Measurements from ENCODE around the gene ERVH48-1. TPM values are rescaled to one million over a fixed set of nuclear protein-coding genes. Genes with fewer than 3 reads are reported as not detected.
"Not testable (repeated sequence)": the region's sequence is repeated elsewhere in the genome, so short reads cannot be mapped to it uniquely, and the experiment has no call there.

Gene ERVH48-1
- total RNA-seq, 1 donor from 2014 or later: not detected

- DNase-seq (ENCODE audit: low read depth in 2 of 2): not testable (repeated sequence)
These were observed 16.9 kb downstream of the ERVH48-1 start for GRCh38 chr21:42908484-42908883.

DNA sequence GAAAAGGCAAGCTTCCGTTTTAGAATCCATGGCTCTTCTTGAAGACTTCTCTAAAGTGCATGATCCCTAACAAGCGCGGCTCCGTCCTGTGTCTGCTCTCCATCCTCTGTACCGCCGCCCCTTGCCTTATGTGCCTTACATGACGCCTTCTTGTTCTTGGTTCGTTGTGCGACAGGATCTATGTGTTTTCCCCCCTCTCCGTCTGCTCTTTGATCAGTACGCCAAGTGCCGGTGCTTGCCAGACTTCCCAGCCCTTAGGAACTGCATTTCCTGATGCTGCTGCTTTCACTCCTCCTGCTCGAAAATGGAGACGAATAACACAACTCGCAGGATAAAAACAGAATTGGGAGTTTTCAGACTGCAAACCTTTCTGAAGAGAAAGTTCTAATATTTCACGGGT lies 19.2 kb downstream of the ERVH48-1 start:
- DNase-seq (ENCODE audit: low read depth in 2 of 2): no peak

DNA sequence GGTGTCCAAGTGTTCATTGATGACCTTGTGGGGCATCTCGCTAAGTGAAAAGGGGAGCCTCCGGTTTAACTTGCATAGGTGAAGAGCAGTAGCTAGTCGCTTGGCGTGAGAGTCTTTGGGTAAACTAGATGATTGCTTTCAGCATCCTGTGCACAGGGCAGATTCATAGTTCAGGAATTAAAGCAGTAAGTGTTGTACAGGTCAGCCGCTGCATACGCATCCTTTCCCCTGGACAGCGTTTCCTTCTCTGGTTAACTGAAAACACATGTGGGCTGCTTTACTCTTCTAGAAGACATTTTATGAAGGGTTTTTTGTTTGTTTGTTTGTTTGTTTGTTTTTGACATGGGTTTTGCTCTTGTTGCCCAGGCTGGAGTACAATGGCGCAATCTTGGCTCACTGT lies 20.2 kb downstream of the ERVH48-1 start:
- no peak for DNase-seq (ENCODE audit: low read depth in 2 of 2)

GRCh38 chr21:42903817-42904216 lies 21.6 kb downstream of the ERVH48-1 start:
- DNase-seq (ENCODE audit: low read depth in 2 of 2): no peak

DNA sequence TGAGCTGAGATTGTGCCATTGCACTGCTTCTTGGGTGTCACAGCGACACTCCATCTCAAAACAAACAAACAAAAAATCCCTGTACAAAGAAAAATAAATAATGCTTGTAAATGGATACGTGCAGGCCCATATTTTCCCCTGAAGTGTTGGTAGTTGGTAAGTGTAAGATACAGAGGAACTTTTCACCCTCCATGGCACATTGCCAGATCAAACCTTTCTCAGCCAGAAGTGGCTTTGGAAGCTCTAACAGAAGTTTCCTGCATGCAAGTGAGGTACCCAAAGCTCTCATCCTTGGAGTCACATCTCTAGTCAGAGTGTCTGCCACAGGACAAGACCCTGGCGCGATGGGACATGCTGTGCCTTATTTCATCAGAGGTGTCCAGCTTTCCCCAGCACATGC lies 25.0 kb downstream of the ERVH48-1 start:
- no peak for DNase-seq (ENCODE audit: low read depth in 2 of 2)

DNA sequence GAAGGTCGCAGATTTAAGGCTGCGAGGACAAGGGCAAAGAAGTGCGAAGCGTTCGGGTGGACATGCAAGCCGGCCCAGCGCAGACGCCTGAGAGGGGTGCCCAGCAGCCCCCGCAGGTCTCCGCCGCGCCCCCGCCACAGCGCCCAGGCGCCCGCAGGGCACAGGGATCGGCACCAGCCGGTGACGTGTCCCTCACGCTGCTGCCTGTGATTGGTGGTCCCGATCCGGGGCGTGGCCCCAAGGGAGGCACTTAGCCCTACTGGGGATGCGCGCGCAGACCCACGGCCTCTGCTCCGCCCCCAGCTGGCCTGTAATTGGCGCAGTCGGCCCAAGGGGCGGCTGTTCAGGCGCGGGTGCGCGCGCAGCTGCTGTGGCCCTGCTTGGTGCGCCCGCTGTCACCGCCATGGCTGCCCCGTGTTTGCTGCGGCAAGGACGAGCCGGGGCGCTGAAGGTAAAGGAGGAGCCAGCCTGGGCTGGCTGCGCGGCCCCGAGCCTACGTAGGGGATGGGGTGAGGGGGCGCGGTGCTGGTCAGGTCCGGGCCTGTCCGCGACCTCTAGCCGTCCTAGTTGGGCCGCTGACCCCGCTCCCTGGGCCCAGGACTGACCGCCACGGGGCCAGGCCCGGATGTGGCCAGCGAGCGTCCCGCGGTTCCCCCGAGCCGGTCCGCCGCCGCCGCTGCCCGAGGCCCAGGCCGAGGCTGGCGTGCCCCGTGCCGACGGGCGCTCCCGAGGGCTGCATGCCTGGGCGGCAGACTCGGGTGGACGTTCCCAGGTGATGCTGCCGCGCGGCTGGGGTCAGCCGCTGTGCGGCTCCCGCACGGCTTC lies 32.3 kb downstream of the ERVH48-1 start, which contains the start of gene NDUFV3:
Gene NDUFV3, plus strand, starts transcription at position 379 of the 825 bp plus-strand sequence. Its CDS starts 25 bp downstream, at position 404.
- peak; percentile 94 to 99 for DNase-seq (ENCODE audit: low read depth in 2 of 2)

GRCh38 chr21:42892582-42892930 lies 32.9 kb downstream of the ERVH48-1 start:
- no peak for DNase-seq (ENCODE audit: low read depth in 2 of 2)

- DNase-seq (ENCODE audit: low read depth in 2 of 2): no peak
These were observed 38.1 kb downstream of the ERVH48-1 start for GRCh38 chr21:42887326-42887725.

DNA sequence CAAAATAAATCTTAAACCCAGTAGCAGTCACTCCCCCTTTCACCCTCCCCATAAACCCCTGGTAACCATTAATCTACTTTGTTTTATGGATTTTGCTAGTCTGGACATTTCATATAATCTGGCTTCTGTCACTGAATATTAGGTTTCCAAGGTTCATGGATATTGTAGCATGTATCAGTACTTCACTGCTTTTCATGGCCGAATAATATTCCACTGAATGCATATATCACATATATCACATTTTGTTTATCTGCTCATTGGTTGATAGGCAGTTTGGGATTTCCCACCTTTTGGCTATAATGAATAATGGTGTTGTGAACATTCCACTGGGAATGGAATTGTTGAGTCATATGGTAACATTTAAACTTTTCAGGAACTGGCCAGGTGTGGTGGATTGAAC lies 41.5 kb downstream of the ERVH48-1 start:
- no peak for DNase-seq (ENCODE audit: low read depth in 2 of 2)

GRCh38 chr21:42880352-42880751 lies 45.1 kb downstream of the ERVH48-1 start:
- no peak for DNase-seq (ENCODE audit: low read depth in 2 of 2)

DNA sequence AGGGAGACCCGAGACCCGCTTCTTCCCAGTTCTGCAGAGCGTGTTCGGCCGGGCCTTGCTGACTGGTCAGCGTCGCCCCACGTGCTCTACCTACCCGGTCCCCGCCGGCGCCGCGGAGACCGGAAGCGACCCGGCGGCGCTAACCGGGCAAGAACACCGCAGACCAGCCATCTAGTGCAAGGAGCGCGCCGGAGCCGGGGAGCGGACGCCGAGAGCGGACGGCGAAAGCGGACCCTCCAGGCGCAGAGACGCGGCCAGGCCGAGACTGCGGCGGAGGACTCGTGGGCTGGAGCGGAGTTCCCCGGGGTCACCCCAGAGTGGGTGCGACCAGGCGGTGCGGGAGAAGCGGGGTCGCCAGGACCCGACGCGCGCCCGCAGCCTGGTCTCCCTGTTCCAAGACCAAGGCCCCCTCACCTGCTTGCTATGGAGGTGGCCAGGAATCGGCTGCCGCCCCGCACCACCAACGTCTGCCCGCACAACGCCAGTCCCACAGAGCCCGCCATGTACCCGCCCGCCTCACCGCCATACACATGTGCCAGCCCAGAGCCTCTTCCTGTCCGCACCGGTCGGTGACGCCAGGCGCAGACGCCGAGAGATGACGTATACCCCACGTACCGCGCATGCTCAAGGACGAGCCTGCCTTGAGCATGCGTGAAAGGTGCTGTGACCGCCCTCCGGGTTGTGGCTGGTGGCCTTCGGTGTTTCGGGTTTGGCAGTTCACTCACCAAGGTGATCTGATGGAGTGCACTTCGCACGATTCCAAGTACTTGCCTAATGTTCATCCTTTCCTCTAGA lies 46.2 kb downstream of the ERVH48-1 start, which contains the start of gene WDR4:
Gene WDR4, minus strand, starts transcription at position 547 of the 795 bp plus-strand sequence. Its CDS starts 44 bp downstream, at position 503.
- peak; percentile 96 to 97 for DNase-seq (ENCODE audit: low read depth in 2 of 2)

DNA sequence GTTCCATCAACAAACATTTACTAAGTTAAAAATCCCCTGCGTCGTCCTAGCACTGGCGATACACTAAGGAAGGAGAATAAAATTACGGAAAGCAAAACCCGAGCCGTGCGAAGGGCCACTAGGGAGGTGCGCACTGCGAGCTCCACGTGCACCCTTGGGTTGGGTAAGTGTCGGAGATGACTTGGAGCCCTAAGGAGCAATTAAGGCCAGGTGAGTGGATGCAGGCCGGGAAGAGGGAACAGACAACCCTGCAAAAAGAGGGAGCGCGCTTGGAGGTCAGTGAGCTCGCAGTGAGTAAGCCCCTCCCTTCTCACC lies 46.8 kb downstream of the ERVH48-1 start:
- no peak for DNase-seq (ENCODE audit: low read depth in 2 of 2)

- not testable (repeated sequence) for DNase-seq (ENCODE audit: low read depth in 2 of 2)
These were observed 49.6 kb downstream of the ERVH48-1 start for GRCh38 chr21:42875811-42876210.

GRCh38 chr21:42873096-42873495 lies 52.3 kb downstream of the ERVH48-1 start:
- no peak for DNase-seq (ENCODE audit: low read depth in 2 of 2)

- no peak for DNase-seq (ENCODE audit: low read depth in 2 of 2)
These were observed 57.2 kb downstream of the ERVH48-1 start for GRCh38 chr21:42868196-42868595.

Other genes starting within 250 kb of the ERVH48-1 start
- gene WDR4, start 46.1 kb downstream of the ERVH48-1 start, total RNA-seq: 8.6 and 11.0 TPM in 2 replicates
- 33.4 and 40.8 TPM in 2 replicates for gene NDUFV3, start 32.3 kb downstream of the ERVH48-1 start, total RNA-seq
- 7.8 and 9.6 TPM in 2 replicates for gene PKNOX1, start 48.9 kb upstream of the ERVH48-1 start, total RNA-seq
- gene CBS, start 150.2 kb upstream of the ERVH48-1 start, total RNA-seq: 2.7 and 3.3 TPM in 2 replicates
- 22.0 and 23.1 TPM in 2 replicates for gene U2AF1, start 181.9 kb upstream of the ERVH48-1 start, total RNA-seq
- gene CRYAA, start 243.4 kb upstream of the ERVH48-1 start, total RNA-seq: not detected in 2 replicates

All from dermis microvascular lymphatic vessel endothelial cell (primary cell).